Medulla oblongata (tissue), 1 donor: Measurements from ENCODE around the gene GJA5.
A peak's percentile ranks its signal among the peaks of the same experiment; 100 is the strongest.

Experiments used
- DNase-seq: peaks from one replicate; pipeline ENCODE4 v3.0.0-alpha.2; 2015; ENCODE audit errors: extremely low spot score

GJA5 gene

GRCh38 chr1:147760481-147761260 lies at the start of gene GJA5:
Gene GJA5 (minus strand): TSS chr1:147760602. CDS start chr1:147759238, 1,364 bp downstream.
- DNase-seq = no peak

- no peak for DNase-seq
Measured at GRCh38 chr1:147809236-147809635, 48.8 kb upstream of the GJA5 start.

GRCh38 chr1:147808025-147808424 lies 47.6 kb upstream of the GJA5 start:
- DNase-seq = no peak

- DNase-seq = no peak
Measured at GRCh38 chr1:147807405-147807804, 47.0 kb upstream of the GJA5 start.

- DNase-seq = no peak
Measured at GRCh38 chr1:147804942-147805723, 44.7 kb upstream of the GJA5 start.

GRCh38 chr1:147800804-147801203 lies 40.4 kb upstream of the GJA5 start:
- DNase-seq = no peak

GRCh38 chr1:147798731-147799130 lies 38.3 kb upstream of the GJA5 start:
- no peak for DNase-seq

GRCh38 chr1:147794570-147794969 lies 34.2 kb upstream of the GJA5 start:
- DNase-seq = no peak

GRCh38 chr1:147791876-147792275 lies 31.5 kb upstream of the GJA5 start:
- no peak for DNase-seq

- no peak for DNase-seq
Measured at GRCh38 chr1:147787765-147788164, 27.4 kb upstream of the GJA5 start.

- no peak for DNase-seq
Measured at GRCh38 chr1:147786536-147786935, 26.1 kb upstream of the GJA5 start.

GRCh38 chr1:147785794-147786506 lies 25.5 kb upstream of the GJA5 start:
- DNase-seq = no peak

GRCh38 chr1:147784941-147785340 lies 24.5 kb upstream of the GJA5 start:
- no peak for DNase-seq

- no peak for DNase-seq
Measured at GRCh38 chr1:147781056-147781471, 20.7 kb upstream of the GJA5 start.

- no peak for DNase-seq
Measured at GRCh38 chr1:147777694-147778093, 17.3 kb upstream of the GJA5 start.

- DNase-seq = no peak
Measured at GRCh38 chr1:147773215-147773715, 12.9 kb upstream of the GJA5 start.

GRCh38 chr1:147772570-147772969 lies 12.2 kb upstream of the GJA5 start:
- DNase-seq = no peak

- peak; percentile 61 for DNase-seq
Measured at GRCh38 chr1:147771226-147772125, 11.1 kb upstream of the GJA5 start.

- DNase-seq = peak; percentile 12
Measured at GRCh38 chr1:147769106-147769505, 8.7 kb upstream of the GJA5 start.

- DNase-seq = no peak
Measured at GRCh38 chr1:147768582-147768981, 8.2 kb upstream of the GJA5 start.

- DNase-seq = no peak
Measured at GRCh38 chr1:147768101-147768500, 7.7 kb upstream of the GJA5 start.
